HepG2 (cell line): ENCODE measurements around the gene SPTBN4. TPM values are rescaled to one million over a fixed set of nuclear protein-coding genes. Genes with fewer than 3 reads are reported as not detected.
A peak's percentile ranks its signal among the peaks of the same experiment; 100 is the strongest.

ENCODE experiments used
- ATAC-seq: fragments of 200-7000 bp; cut with Tn5 transposase; 3 replicates; pipeline ENCODE4 v1.9.1; 2020; ENCODE audit warnings: mild to moderate bottlenecking, moderate library complexity
- BruUV-seq: library from RNA; stranded (reverse); fragments of 400-500 nt; replicated peaks from 2 replicates; lab custom pipeline; 2021; lab: Mats Ljungman, UMichigan
- CTCF ChIA-PET: fragments of 300-600 bp; formaldehyde crosslinking; extraction: SDS; loops from one replicate; lab custom pipeline; 2021; ENCODE audit warnings: low total read pairs, inconsistent platforms, low intra/inter-chr PET ratio; lab: Yijun Ruan, JAX
- POLR2A ChIA-PET: fragments of 350-600 bp; sonication (Branson Sonifier 250); formaldehyde crosslinking; loops from one replicate; lab custom pipeline; 2020; ENCODE audit warnings: antibody characterized with exemption, inconsistent platforms; lab: Yijun Ruan, JAX
- DNase-seq: peaks from one replicate; pipeline ENCODE4 v3.0.0-alpha.2; 2015; ENCODE audit warnings: low spot score
- FAIRE-seq: peaks from 3 replicates; lab custom pipeline; 2011; peaks lifted over from hg19 to GRCh38; lab: Jason Lieb, UNC
- H2AFZ ChIP-seq: one replicate; pipeline ENCODE4 v1.6.1; 2011; ENCODE audit warnings: low read length, inconsistent platforms
- H3K27ac ChIP-seq: fragments of 300-600 bp; 3 replicates; pipeline ENCODE4 v1.8.0; 2011; ENCODE audit warnings: mixed run types, mild to moderate bottlenecking, mixed read lengths, low read length, inconsistent platforms; ENCODE audit not compliant: insufficient read depth; ENCODE audit errors: extremely low read length
- H3K27me3 ChIP-seq, 2 experiments: fragments of 200-600 bp in 1 of 2; 2 replicates in 1 of 2; 3 replicates in 1 of 2; pipeline versions ENCODE4 v1.6.0 to v1.8.0; 2011; ENCODE audit warnings: low read length in 2 of 2, mild to moderate bottlenecking in 2 of 2, moderate library complexity in 2 of 2, inconsistent platforms in 1 of 2; ENCODE audit not compliant: insufficient read depth in 2 of 2, control insufficient read depth in 1 of 2
- H3K36me3 ChIP-seq, 2 experiments: fragments of 200-600 bp in 1 of 2; replicated peaks in 1 of 2; 2 replicates in 1 of 2; 3 replicates in 1 of 2; pipeline versions ENCODE4 v1.5.1 to v1.8.0; 2011; ENCODE audit warnings: low read length in 2 of 2, inconsistent platforms in 1 of 2; ENCODE audit not compliant: insufficient read depth in 2 of 2, control insufficient read depth in 1 of 2
- H3K4me1 ChIP-seq: 2 replicates; pipeline ENCODE4 v1.5.1; 2012; ENCODE audit warnings: low read length, inconsistent platforms; ENCODE audit not compliant: insufficient read depth
- H3K4me2 ChIP-seq: 2 replicates; pipeline ENCODE4 v1.6.0; 2011; ENCODE audit warnings: low read depth, low read length, inconsistent platforms
- H3K4me3 ChIP-seq, 3 experiments: fragments of 200-600 bp in 1 of 3; sonication (generic), shearing (Covaris generic) in 1 of 3; replicated peaks in 1 of 3; 2 replicates each; pipeline ENCODE4 v1.5.1; 2011 to 2016; ENCODE audit warnings: low read length in 3 of 3, inconsistent platforms in 2 of 3, low read depth in 2 of 3, mild to moderate bottlenecking in 2 of 3, control low read depth in 1 of 3, mixed read lengths in 1 of 3; ENCODE audit not compliant: insufficient read depth in 1 of 3
- H3K79me2 ChIP-seq: one replicate; pipeline ENCODE4 v1.6.1; 2011; ENCODE audit warnings: low read length, inconsistent platforms; ENCODE audit not compliant: insufficient read depth
- H3K9ac ChIP-seq: 2 replicates; pipeline ENCODE4 v1.6.0; 2011; ENCODE audit warnings: mild to moderate bottlenecking, low read depth, low read length, inconsistent platforms; ENCODE audit not compliant: insufficient read depth
- H3K9me3 ChIP-seq: 2 replicates; pipeline ENCODE4 v1.5.1; 2012; ENCODE audit warnings: mild to moderate bottlenecking, low read length
- H4K20me1 ChIP-seq: 2 replicates; pipeline ENCODE4 v1.6.0; 2011; ENCODE audit warnings: inconsistent platforms, mild to moderate bottlenecking, low read length, moderate library complexity; ENCODE audit not compliant: insufficient read depth
- CBX5 ChIP-seq: sonication (generic); formaldehyde crosslinking; IDR thresholded peaks from 2 replicates; pipeline ENCODE4 v1.4.0; 2020; ENCODE audit warnings: missing genetic modification reagents, borderline replicate concordance
- HOXA5 ChIP-seq: sonication (generic); formaldehyde crosslinking; IDR thresholded peaks from 2 replicates; pipeline ENCODE4 v1.4.0; 2020; ENCODE audit warnings: missing genetic modification reagents
- KAT8 ChIP-seq: IDR thresholded peaks from 2 replicates; pipeline ENCODE4 v1.6.1; 2016; ENCODE audit warnings: missing genetic modification reagents, missing compliant biosample characterization
- KDM2A ChIP-seq: sonication (generic); formaldehyde crosslinking; IDR thresholded peaks from 2 replicates; pipeline ENCODE4 v1.4.0; 2020; ENCODE audit warnings: low read depth, missing genetic modification reagents, borderline replicate concordance
- NFYB ChIP-seq: sonication (generic); formaldehyde crosslinking; IDR thresholded peaks from 2 replicates; pipeline ENCODE4 v1.4.0; 2020; ENCODE audit warnings: missing genetic modification reagents
- PAF1 ChIP-seq: IDR thresholded peaks from 2 replicates; pipeline ENCODE4 v1.6.1; 2016; ENCODE audit warnings: missing genetic modification reagents, missing compliant biosample characterization
- PAWR ChIP-seq: sonication (generic); formaldehyde crosslinking; IDR thresholded peaks from 2 replicates; pipeline ENCODE4 v1.4.0; 2020; ENCODE audit warnings: missing genetic modification reagents, mild to moderate bottlenecking, borderline replicate concordance
- SAP130 ChIP-seq: IDR thresholded peaks from 2 replicates; pipeline ENCODE4 v1.6.1; 2016; ENCODE audit warnings: low read depth
- SMYD3 ChIP-seq: sonication (generic); formaldehyde crosslinking; IDR thresholded peaks from 2 replicates; pipeline ENCODE4 v1.8.1; 2023; ENCODE audit warnings: mild to moderate bottlenecking, missing genetic modification reagents
- XRCC5 ChIP-seq: fragments of 200-400 bp; formaldehyde crosslinking; optimal IDR thresholded peaks from 2 replicates; pipeline ENCODE3; 2017; ENCODE audit warnings: mild to moderate bottlenecking, low read length
- ZFP82 ChIP-seq: sonication (generic); formaldehyde crosslinking; IDR thresholded peaks from 2 replicates; pipeline ENCODE4 v1.5.1; 2020; ENCODE audit warnings: mild to moderate bottlenecking, missing genetic modification reagents, borderline replicate concordance
- ZFP91 ChIP-seq: sonication (generic); formaldehyde crosslinking; IDR thresholded peaks from 2 replicates; pipeline ENCODE4 v1.9.0; 2022; ENCODE audit warnings: missing genetic modification reagents, mild to moderate bottlenecking, borderline replicate concordance
- ZNF775 ChIP-seq: sonication (generic); formaldehyde crosslinking; IDR thresholded peaks from 2 replicates; pipeline ENCODE4 v1.4.0; 2020; ENCODE audit warnings: missing genetic modification reagents, mild to moderate bottlenecking, moderate library complexity, borderline replicate concordance
- WGBS: methylation state at CpG from one replicate; pipeline ENCODE4 v1.1.6; 2017; ENCODE audit warnings: low lambda C conversion rate; 5-methylcytosine and 5-hydroxymethylcytosine counted together
- in situ Hi-C: cut with HindIII; loops from 2 replicates; pipeline ENCODE4 v1.10.0; 2017; ENCODE audit warnings: low pct_unique_long_range_greater_than_20kb; ENCODE audit not compliant: extremely low pct_ligation_motif_present
- intact Hi-C: fragments of 100-400 bp; cut with micrococcal nuclease; formaldehyde crosslinking; loops from one replicate; pipeline ENCODE4 v1.10.0; 2022; ENCODE audit not compliant: unreplicated experiment
- polyA plus RNA-seq, 8 experiments: library from polyadenylated mRNA; depleted of rRNA in 3 of 8; stranded (reverse) in 7 of 8; unstranded in 1 of 8; fragments of >200 nt; fragmentation: Illumina TruSeq in 4 of 8; extraction: Trizol in 4 of 8; gene quantifications; 2 replicates each; pipeline versions ENCODE4 v1.2.1 to v1.2.3, GENCODE V29; 2011 to 2016; ENCODE audit warnings: low read depth in 4 of 8, missing spikeins in 1 of 8, mixed read lengths in 1 of 8; ENCODE audit not compliant: insufficient read depth in 1 of 8
- total RNA-seq, 5 experiments: library from RNA; depleted of rRNA; stranded (reverse); fragments of >200 nt; fragmentation: Illumina TruSeq; extraction: Trizol; gene quantifications; 2 replicates each; pipeline ENCODE4 v1.2.3, GENCODE V29; 2016; ENCODE audit warnings: low read depth in 1 of 5
- TF ChIP-seq, protein P1 (sequence below): sonication (generic); formaldehyde crosslinking; IDR thresholded peaks from 2 replicates; pipeline ENCODE4 v1.5.0; 2020; ENCODE audit warnings: mild to moderate bottlenecking, missing genetic modification reagents, borderline replicate concordance

SPTBN4 gene
- total and polyA plus RNA-seq, 2 of the 13 experiments (the other 11 are each of a cell fraction or from before 2014, with no cell fraction given): 0.11 TPM

DNA sequence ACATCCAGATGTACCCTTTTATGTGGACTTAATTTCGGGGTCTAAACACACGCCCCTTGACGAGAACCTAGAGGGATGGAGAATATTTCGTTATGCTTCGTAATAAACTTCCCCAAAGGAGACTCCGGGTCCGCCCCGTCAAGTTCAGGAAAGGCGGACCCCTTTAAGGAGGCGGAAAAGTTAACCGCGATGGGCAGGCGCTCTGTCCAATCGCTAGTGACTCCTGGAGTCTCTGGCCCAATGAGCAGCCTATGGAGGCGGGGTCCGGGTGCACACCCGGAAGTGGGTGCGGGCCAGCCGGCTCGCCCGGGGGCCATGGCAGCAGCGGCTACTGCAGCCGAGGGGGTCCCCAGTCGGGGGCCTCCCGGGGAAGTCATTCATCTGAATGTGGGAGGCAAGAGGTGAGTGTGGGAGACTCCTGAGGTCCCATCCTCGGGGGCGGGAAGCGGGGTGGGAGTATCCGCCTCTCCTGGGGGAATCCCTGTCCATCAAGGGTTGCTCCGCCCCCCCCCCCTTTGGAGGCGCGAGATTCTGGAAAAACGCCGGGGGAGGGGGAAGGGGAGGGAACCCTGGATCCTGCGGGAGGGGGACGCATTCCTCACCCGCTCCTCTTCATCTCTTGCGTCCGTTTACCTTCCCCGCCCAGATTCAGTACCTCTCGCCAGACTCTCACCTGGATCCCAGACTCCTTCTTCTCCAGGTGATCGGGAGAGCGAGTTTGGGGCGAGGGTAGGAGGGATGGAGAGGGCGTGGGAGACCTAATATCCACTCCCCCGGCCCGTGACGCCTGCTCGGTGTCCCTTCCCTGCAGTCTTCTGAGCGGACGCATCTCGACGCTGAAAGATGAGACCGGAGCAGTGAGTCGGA, 110.0 kb downstream of the SPTBN4 start, which contains the start of gene SHKBP1:
Gene SHKBP1, plus strand, starts transcription at position 289 of the 867 bp plus-strand sequence. Its CDS starts 27 bp downstream, at position 316.
- peak; percentile 84 for DNase-seq
- ATAC-seq: peak; percentile 99
- peak within 1 kb of the TSS; percentile 61 for H2AFZ ChIP-seq
- FAIRE-seq: peak; percentile 55
- no peaks in the 10 kb centered on the region for H3K79me2 ChIP-seq
- BruUV-seq: no TSS peak
- no peaks in the 10 kb centered on the region for H3K9me3 ChIP-seq
- intact Hi-C loops (no loop called here), in situ Hi-C loops (no loop called here)
- no peaks in the 10 kb centered on the region for H3K27me3 ChIP-seq
- peak within 1 kb of the TSS; percentile 80 to 92 (median 85) for H3K4me3 ChIP-seq
- ChIA-PET POLR2A (no interaction called here), CTCF (interaction anchor here (0.5 kb wide), 1 partner anchor 647 kb away, joined by 3 read pairs; no protein-coding TSS in a partner anchor)
- H3K4me2 ChIP-seq: peak within 1 kb of the TSS; percentile 82
- 8% methylated on average over 27 of the region's 55 CpGs for WGBS
- H3K9ac ChIP-seq: peak within 1 kb of the TSS; percentile 65
- H3K4me1 ChIP-seq: peaks cover 25% of the 10 kb centered on the region
- H4K20me1 ChIP-seq: no peaks in the 10 kb centered on the region
- 0 out of 5 replicates have a peak, but pooled peaks cover 0 to 1% of the 10 kb centered on the region in 2 experiments for H3K36me3 ChIP-seq
- H3K27ac ChIP-seq: no peak within 1 kb of the TSS
- TF ChIP-seq NFYB (CRISPR knock-in tag): peak; percentile 100
- TF ChIP-seq, protein P1, sequence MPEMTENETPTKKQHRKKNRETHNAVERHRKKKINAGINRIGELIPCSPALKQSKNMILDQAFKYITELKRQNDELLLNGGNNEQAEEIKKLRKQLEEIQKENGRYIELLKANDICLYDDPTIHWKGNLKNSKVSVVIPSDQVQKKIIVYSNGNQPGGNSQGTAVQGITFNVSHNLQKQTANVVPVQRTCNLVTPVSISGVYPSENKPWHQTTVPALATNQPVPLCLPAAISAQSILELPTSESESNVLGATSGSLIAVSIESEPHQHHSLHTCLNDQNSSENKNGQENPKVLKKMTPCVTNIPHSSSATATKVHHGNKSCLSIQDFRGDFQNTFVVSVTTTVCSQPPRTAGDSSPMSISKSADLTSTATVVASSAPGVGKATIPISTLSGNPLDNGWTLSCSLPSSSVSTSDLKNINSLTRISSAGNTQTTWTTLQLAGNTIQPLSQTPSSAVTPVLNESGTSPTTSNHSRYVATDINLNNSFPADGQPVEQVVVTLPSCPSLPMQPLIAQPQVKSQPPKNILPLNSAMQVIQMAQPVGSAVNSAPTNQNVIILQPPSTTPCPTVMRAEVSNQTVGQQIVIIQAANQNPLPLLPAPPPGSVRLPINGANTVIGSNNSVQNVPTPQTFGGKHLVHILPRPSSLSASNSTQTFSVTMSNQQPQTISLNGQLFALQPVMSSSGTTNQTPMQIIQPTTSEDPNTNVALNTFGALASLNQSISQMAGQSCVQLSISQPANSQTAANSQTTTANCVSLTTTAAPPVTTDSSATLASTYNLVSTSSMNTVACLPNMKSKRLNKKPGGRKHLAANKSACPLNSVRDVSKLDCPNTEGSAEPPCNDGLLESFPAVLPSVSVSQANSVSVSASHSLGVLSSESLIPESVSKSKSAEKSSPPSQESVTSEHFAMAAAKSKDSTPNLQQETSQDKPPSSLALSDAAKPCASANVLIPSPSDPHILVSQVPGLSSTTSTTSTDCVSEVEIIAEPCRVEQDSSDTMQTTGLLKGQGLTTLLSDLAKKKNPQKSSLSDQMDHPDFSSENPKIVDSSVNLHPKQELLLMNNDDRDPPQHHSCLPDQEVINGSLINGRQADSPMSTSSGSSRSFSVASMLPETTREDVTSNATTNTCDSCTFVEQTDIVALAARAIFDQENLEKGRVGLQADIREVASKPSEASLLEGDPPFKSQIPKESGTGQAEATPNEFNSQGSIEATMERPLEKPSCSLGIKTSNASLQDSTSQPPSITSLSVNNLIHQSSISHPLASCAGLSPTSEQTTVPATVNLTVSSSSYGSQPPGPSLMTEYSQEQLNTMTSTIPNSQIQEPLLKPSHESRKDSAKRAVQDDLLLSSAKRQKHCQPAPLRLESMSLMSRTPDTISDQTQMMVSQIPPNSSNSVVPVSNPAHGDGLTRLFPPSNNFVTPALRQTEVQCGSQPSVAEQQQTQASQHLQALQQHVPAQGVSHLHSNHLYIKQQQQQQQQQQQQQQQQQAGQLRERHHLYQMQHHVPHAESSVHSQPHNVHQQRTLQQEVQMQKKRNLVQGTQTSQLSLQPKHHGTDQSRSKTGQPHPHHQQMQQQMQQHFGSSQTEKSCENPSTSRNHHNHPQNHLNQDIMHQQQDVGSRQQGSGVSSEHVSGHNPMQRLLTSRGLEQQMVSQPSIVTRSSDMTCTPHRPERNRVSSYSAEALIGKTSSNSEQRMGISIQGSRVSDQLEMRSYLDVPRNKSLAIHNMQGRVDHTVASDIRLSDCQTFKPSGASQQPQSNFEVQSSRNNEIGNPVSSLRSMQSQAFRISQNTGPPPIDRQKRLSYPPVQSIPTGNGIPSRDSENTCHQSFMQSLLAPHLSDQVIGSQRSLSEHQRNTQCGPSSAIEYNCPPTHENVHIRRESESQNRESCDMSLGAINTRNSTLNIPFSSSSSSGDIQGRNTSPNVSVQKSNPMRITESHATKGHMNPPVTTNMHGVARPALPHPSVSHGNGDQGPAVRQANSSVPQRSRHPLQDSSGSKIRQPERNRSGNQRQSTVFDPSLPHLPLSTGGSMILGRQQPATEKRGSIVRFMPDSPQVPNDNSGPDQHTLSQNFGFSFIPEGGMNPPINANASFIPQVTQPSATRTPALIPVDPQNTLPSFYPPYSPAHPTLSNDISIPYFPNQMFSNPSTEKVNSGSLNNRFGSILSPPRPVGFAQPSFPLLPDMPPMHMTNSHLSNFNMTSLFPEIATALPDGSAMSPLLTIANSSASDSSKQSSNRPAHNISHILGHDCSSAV (CRISPR knock-in tag): no peak
- peak; percentile 85 for TF ChIP-seq SAP130 (CRISPR knock-in tag)
- 0 out of 2 replicates have a peak, but pooled peaks have one; percentile 28 for TF ChIP-seq HOXA5 (CRISPR knock-in tag)
- no peak for TF ChIP-seq PAWR (CRISPR knock-in tag)
- no peak for TF ChIP-seq CBX5
- TF ChIP-seq KAT8 (CRISPR knock-in tag): peak; percentile 82
- TF ChIP-seq ZFP82 (CRISPR knock-in tag): 0 out of 2 replicates have a peak, but pooled peaks have one; percentile 63
- 0 out of 2 replicates have a peak, but pooled peaks have one; percentile 67 for TF ChIP-seq SMYD3 (CRISPR knock-in tag)
- peak; percentile 100 for TF ChIP-seq ZFP91 (CRISPR knock-in tag)
- peak; percentile 18 for TF ChIP-seq XRCC5
- TF ChIP-seq ZNF775 (CRISPR knock-in tag): 0 out of 2 replicates have a peak, but pooled peaks have one; percentile 32
- no peak for TF ChIP-seq PAF1
- peak; percentile 36; the same call in 1 of the 2 replicates for TF ChIP-seq KDM2A
